T47D (cell line): Measurements from ENCODE around the gene PPFIA1.

Experiments
- DNase-seq, 2 experiments: peaks; one replicate each; pipeline versions ENCODE4 v3.0.0 to v3.0.0-alpha.2; 2011 to 2012; ENCODE audit warnings: low read depth in 1 of 2, low spot score in 1 of 2
- JUND ChIP-seq: IDR thresholded peaks from 2 replicates; pipeline ENCODE4 v1.6.1; 2012; ENCODE audit warnings: low read depth
- in situ Hi-C: cut with HindIII; loops from 2 replicates; pipeline ENCODE4 v1.10.0; 2016; ENCODE audit warnings: low sequenced_read_pairs, low pct_unique_long_range_greater_than_20kb

PPFIA1 gene

GRCh38 chr11:70305501-70305900 is 35.0 kb downstream of the PPFIA1 start:
- in situ Hi-C loops, result no loop called here
- TF ChIP-seq JUND, result no peak
- no peak for DNase-seq

- in situ Hi-C loops, result no loop called here
- DNase-seq, result no peak
- no peak for TF ChIP-seq JUND
Measured at GRCh38 chr11:70306586-70307033, 36.1 kb downstream of the PPFIA1 start.

DNA sequence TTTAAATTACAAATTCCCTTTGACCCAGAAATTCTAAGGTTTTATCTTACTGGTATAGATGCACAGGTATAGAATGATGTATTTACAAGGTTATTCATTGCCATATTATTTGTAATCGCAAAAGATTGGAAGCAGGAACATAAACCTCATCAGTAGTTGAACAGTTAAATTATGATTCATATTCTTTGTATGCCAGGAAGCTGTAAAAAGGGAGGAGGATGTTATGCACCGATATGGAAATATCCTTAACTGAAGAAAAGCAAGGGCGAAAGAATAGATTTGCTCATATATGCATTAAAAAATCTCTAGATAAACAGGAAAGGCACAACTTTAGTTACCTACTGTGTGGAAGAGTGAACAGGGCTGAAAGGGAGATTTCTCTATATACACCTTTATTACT is 36.7 kb downstream of the PPFIA1 start:
- no peak for DNase-seq
- TF ChIP-seq JUND, result no peak
- in situ Hi-C loops, result no loop called here

- TF ChIP-seq JUND, result no peak
- no peak for DNase-seq
- in situ Hi-C loops, result no loop called here
Measured at GRCh38 chr11:70311616-70312015, 41.1 kb downstream of the PPFIA1 start.

DNA sequence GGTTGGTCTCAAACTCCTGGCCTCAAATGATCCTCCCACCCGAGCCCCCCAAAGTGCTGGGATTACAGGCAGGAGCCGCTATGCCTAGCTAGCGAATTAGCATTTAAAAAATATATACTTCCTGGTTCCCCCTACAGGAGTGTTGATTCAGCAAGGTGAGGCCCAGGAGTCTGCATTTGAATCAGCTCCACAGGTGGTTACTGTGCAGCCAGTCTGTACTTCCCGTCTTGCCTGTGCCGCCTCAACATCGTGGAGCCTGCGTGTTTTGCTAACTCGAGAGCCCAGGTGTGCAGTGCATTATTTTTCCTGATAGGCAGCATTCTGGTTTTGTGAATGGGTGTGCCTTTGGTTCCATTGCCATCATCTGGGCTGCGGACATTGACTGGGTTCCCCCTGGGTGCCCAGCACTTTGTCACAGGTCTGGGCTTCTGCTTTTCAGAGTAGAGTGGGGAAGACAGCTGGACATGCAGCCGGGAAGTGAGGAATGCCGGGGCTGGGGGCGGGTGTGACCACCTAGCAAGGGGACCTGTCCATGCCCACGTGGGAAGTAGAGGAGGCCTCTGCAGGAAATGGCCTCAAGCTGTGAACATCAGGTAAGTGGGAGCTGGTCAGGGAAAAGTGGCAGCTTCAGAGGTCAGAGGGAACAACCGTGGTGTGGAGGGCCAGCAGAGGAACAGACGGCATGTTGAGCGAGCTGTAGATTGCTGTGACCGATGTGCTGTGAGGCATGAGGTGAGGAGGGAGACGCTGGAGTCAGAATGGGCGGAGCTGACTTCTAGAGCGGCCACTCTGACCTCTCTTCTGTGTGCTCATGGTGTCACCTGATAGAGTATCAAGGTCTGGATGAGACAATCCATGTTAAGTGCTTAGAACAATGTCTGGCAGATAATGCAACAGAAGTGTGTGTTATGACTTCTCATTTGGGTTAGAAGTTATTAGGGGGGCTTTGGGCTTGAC is 42.2 kb downstream of the PPFIA1 start:
- in situ Hi-C loops, result no loop called here
- TF ChIP-seq JUND, result no peak
- no peak for DNase-seq

GRCh38 chr11:70313945-70314344 is 43.5 kb downstream of the PPFIA1 start:
- no peak for DNase-seq
- in situ Hi-C loops, result no loop called here
- TF ChIP-seq JUND, result no peak

DNA sequence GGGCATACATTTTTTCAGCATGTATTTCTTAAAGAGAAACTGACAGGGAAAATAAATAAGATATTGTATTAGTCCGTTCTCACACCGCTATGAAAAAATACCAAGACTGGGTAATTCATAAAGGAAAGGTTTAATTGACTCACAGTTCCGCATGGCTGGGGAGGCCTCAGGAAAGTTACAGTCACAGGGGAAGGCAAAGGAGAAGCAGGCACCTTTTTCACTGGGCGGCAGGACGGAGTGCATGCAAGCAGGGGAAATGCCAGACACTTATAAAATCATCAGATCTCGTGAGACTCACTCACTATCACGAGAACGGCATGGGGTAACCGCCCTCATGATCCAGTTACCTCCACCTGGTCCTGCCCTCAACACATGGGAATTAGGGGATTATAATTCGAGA is 44.2 kb downstream of the PPFIA1 start:
- TF ChIP-seq JUND, result no peak
- in situ Hi-C loops, result no loop called here
- DNase-seq, result no peak

- TF ChIP-seq JUND, result no peak
- in situ Hi-C loops, result no loop called here
- DNase-seq, result no peak
Measured at GRCh38 chr11:70315716-70316115, 45.2 kb downstream of the PPFIA1 start.

GRCh38 chr11:70317581-70318305 is 47.3 kb downstream of the PPFIA1 start:
- in situ Hi-C loops, result no loop called here
- TF ChIP-seq JUND, result no peak

DNA sequence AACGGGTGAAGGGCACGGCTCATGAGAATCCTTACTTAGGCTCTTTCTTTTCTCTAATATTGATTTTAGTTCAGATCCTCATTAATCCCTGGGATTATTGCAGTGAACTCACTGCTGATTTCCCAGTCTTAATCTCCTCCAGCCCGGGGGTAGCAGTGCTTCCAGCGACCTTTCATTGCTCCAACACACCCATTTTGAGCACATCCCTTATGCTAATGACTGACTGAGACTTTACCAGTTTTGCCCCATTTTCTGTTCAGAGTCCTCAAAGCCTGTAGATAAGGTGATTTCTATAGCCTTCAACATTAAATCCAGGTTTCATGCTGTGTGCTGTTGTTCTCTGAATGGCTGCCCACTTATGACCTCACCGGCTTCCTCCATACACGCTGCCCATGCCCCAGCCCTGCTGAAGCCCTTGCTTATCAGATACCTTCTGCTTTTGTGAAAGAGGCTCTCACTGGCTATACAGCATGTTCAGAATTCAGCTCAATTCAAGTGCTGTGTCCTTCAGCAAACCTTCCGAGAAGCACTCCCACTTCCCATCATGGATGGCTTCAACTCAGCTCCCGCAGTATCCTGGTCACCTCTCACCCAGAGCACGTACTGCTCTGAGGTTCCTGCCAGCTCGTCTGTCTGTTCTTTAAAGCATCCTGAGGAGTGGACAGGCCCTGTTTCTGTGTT is 49.0 kb downstream of the PPFIA1 start:
- no peak for TF ChIP-seq JUND
- in situ Hi-C loops, result no loop called here
- DNase-seq, result no peak

More at GRCh38 chr11:70317581-70318305, 47.3 kb downstream of the PPFIA1 start:
- DNase-seq, result no peak

- in situ Hi-C loops, result no loop called here
- DNase-seq, result no peak
- no peak for TF ChIP-seq JUND
Measured at GRCh38 chr11:70322666-70323065, 52.2 kb downstream of the PPFIA1 start.

DNA sequence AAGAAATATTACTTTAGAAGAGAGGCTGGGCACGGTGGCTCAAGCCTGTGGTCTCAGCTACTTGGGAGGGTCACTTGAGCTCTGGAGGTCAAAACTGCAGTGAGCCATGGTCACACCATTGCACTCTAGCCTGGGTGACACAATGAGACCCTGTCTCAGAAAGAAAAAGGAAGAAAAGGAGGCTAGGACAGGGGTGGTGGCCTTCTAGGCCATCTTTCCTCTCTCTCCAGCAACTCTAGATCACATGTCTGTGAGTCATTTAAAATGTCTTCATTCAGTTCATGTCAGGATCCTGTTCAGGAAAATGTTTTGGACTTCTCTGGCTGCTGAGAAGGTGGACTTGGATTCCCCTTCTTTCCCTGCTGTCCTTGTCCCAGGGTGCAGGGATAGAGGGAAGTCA is 53.3 kb downstream of the PPFIA1 start:
- no peak for DNase-seq
- no peak for TF ChIP-seq JUND
- in situ Hi-C loops, result no loop called here
